ENCODE data around the gene CAPRIN2.

CAPRIN2 gene

DNA sequence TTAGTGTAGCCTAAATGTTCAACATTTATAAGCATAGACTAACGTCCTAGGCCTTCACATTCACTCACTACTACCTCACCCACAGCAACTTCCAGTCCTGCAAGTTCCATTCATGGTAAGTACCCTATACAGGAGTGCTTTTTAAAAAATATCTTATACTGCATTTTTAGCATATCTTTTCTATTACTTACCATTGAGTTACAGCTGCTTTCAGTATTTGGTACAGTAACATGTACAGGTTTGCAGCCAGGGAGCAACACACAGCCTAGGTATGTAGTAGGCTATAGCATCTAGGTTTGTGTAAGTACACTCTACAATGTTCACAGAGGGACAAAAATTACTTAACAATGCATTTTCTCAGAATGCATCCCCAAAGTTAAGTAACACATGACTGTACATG, 76.5 kb downstream of the CAPRIN2 start:
- Histone ChIP-seq H3K27ac (no peak overlapping the region), H3K4me3 (ENCODE audit: low read depth, low read length) (no peak overlapping the region), H3K36me3 (replicated peaks) (peaks cover 11% of the 10 kb centered on the region), H3K27me3 (replicated peaks) (no peaks in the 10 kb centered on the region)
- in situ Hi-C loops (cut with HindIII; ENCODE audit: low pct_ligation_motif_present, low sequenced_read_pairs) = no loop called here
- TF ChIP-seq, protein P1, sequence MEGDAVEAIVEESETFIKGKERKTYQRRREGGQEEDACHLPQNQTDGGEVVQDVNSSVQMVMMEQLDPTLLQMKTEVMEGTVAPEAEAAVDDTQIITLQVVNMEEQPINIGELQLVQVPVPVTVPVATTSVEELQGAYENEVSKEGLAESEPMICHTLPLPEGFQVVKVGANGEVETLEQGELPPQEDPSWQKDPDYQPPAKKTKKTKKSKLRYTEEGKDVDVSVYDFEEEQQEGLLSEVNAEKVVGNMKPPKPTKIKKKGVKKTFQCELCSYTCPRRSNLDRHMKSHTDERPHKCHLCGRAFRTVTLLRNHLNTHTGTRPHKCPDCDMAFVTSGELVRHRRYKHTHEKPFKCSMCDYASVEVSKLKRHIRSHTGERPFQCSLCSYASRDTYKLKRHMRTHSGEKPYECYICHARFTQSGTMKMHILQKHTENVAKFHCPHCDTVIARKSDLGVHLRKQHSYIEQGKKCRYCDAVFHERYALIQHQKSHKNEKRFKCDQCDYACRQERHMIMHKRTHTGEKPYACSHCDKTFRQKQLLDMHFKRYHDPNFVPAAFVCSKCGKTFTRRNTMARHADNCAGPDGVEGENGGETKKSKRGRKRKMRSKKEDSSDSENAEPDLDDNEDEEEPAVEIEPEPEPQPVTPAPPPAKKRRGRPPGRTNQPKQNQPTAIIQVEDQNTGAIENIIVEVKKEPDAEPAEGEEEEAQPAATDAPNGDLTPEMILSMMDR (IDR thresholded peaks at IDR 0.05; ENCODE audit: low read depth, low read length, missing control alignments) = no peak
- no peak for DNase-seq

DNA sequence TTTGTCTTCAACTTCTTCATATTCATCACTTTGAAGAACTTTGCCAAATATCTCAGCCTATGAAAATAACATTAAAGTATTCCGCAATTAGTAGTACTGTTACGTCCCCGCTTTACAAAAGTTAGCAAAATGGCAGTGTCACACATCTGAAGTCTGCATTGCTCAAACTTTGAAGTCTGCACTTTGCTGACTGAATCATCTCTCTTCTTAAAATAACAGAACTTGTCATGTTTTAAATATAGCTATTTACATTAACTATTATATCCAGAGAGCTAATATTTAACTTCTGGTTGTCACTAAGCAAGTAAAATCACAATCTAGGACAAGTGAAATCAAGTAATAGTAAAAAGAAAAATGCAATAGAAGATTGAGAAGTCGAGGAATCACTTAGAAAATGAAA, 93.5 kb downstream of the CAPRIN2 start:
- peaks cover 7% of the 10 kb centered on the region for H3K36me3 ChIP-seq (replicated peaks)
- TF ChIP-seq, protein P1 (IDR thresholded peaks at IDR 0.05; ENCODE audit: low read depth, low read length, missing control alignments) = no peak
- H3K4me3 ChIP-seq (ENCODE audit: low read depth, low read length) = no peak overlapping the region
- in situ Hi-C loops (cut with HindIII; ENCODE audit: low pct_ligation_motif_present, low sequenced_read_pairs) = no loop called here
- no peak overlapping the region for H3K27ac ChIP-seq
- H3K27me3 ChIP-seq (replicated peaks) = no peaks in the 10 kb centered on the region
- DNase-seq = no peak

Measured in brain microvascular endothelial cell (primary cell).